Measurements from ENCODE around the gene ERVH48-1.

DNA sequence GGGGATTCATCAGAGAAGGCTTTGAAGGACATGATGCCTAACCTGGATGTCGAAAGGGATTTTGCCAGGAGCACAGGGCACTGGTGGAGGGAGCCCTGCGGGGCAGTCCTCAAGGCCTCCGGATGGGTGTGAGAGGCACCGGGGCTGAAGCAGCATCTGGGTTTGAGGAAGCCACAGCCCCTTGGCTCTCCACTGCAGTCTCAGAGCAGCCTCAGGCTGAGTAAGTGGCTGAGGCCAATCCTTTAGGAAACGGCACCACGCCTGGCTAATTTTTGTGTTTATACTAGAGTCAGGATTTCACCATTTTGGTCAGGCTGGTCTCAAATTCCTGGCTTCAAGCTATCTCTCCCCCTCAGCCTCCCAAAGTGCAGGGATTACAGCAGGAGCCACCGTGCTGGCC lies 12.0 kb downstream of the ERVH48-1 start:
- TF ChIP-seq, protein P1, sequence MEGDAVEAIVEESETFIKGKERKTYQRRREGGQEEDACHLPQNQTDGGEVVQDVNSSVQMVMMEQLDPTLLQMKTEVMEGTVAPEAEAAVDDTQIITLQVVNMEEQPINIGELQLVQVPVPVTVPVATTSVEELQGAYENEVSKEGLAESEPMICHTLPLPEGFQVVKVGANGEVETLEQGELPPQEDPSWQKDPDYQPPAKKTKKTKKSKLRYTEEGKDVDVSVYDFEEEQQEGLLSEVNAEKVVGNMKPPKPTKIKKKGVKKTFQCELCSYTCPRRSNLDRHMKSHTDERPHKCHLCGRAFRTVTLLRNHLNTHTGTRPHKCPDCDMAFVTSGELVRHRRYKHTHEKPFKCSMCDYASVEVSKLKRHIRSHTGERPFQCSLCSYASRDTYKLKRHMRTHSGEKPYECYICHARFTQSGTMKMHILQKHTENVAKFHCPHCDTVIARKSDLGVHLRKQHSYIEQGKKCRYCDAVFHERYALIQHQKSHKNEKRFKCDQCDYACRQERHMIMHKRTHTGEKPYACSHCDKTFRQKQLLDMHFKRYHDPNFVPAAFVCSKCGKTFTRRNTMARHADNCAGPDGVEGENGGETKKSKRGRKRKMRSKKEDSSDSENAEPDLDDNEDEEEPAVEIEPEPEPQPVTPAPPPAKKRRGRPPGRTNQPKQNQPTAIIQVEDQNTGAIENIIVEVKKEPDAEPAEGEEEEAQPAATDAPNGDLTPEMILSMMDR (IDR thresholded peaks at IDR 0.05 in 8 of 11, conservative IDR thresholded peaks at IDR 0.05 in 3 of 11), result no peak
- TF ChIP-seq POLR2AphosphoS5 (IDR thresholded peaks at IDR 0.05) (peak; percentile 22 to 41 (median 39)), POLR2A (IDR thresholded peaks at IDR 0.05) (no peak)

Measured in spleen (tissue), 7 donors.